Cardiac fibroblast (primary cell): ENCODE results near the gene KIR2DL4.

Source experiments
- DNase-seq, 2 donors: peaks; one replicate each; pipeline versions ENCODE4 v3.0.0 to v3.0.0-alpha.2; 2010; ENCODE audit warnings: low read depth in 2 of 2
- H3K4me3 ChIP-seq, 2 donors: replicated peaks in 1 of 2; 1 replicate in 1 of 2; 2 replicates in 1 of 2; pipeline ENCODE4 v1.5.1; 2011; ENCODE audit warnings: low read depth in 2 of 2, low read length in 2 of 2, mild to moderate bottlenecking in 2 of 2, moderate library complexity in 1 of 2
- TF ChIP-seq, protein P1 (sequence below): IDR thresholded peaks from one replicate; pipeline ENCODE4 v1.5.1; 2011; ENCODE audit warnings: low read depth, mild to moderate bottlenecking, low read length, inconsistent platforms

Gene KIR2DL4

DNA sequence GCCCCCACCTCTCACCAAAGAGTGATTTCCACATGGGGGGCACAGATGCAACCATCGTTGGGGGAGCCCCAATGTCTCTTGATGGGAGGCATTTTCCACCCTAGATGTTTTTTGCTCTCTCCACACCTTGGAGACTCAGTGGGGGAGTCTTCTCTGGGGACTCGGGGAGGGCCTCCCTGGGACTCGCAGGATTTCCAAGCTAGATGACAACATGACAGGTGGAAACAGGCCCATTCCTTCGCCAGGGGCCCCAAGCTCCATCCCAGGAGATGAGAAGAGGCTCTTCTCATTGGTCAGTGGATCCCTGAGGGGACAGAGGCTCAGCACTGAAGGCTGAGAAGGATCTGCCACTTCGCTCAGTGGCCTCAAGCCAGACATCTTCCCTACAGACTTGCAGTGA lies 12.7 kb upstream of the KIR2DL4 start:
- no peak overlapping the region for H3K4me3 ChIP-seq
- TF ChIP-seq, protein P1, sequence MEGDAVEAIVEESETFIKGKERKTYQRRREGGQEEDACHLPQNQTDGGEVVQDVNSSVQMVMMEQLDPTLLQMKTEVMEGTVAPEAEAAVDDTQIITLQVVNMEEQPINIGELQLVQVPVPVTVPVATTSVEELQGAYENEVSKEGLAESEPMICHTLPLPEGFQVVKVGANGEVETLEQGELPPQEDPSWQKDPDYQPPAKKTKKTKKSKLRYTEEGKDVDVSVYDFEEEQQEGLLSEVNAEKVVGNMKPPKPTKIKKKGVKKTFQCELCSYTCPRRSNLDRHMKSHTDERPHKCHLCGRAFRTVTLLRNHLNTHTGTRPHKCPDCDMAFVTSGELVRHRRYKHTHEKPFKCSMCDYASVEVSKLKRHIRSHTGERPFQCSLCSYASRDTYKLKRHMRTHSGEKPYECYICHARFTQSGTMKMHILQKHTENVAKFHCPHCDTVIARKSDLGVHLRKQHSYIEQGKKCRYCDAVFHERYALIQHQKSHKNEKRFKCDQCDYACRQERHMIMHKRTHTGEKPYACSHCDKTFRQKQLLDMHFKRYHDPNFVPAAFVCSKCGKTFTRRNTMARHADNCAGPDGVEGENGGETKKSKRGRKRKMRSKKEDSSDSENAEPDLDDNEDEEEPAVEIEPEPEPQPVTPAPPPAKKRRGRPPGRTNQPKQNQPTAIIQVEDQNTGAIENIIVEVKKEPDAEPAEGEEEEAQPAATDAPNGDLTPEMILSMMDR: no peak
- DNase-seq: no peak

DNA sequence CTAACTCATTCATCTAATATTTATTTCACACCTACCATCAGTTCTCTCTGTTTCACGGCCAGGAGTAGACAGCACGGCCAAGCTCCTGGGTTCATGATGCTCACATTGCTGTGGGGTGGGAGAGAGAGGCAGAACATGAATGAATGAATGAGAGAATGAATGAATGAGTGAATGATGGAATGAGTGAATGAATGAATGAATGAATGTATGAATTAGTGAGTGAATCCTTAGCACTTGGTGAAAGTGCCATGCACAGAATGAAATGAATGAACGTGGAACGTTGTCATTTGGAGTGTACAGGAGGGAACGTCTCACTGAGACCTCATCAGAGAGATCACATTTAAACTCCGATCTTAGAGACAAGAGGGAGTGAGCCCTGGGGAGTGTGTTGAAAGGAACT lies 11.9 kb upstream of the KIR2DL4 start:
- no peak overlapping the region for H3K4me3 ChIP-seq
- TF ChIP-seq, protein P1: no peak
- DNase-seq: no peak

DNA sequence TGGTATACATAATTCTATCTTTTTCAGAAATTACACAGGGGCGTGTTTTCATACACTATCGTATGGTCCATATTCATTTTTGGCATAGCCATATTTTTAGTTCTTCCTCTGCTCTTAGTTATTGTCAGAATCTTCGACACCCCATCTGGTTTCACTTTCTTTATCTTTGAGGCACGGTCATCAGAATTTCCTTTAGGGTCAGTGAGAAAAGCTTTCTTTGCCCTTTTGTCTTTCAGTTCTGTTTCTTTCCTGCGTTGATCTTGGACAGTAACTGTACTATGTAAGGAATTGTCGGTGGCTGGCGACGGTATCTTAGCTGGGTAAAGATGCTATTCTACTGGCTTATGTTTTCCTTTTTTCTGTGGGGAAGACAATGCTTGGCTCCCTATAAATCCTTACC lies 10.6 kb upstream of the KIR2DL4 start:
- DNase-seq: no peak
- TF ChIP-seq, protein P1: no peak
- H3K4me3 ChIP-seq: no peak overlapping the region

DNA sequence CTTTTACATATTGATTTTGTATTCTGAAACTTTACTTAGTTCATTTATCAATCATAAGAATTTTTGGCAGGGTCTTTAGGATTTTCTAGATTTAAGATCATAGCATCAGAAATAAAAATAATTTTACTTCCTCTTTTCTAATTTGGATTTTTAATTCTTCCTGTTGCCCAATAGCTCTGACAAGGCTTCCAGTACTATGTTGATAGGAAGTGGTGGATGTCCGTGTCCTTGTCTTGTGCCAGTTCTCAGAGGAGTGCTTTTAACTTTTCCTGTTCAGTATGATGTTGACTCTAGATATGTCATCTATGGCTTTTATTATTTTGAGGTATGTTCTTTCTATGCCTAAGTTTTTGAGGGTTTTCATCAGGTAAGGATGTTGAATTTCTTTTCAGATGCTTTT lies 7.7 kb upstream of the KIR2DL4 start:
- DNase-seq: no peak
- no peak overlapping the region for H3K4me3 ChIP-seq
- TF ChIP-seq, protein P1: no peak

DNA sequence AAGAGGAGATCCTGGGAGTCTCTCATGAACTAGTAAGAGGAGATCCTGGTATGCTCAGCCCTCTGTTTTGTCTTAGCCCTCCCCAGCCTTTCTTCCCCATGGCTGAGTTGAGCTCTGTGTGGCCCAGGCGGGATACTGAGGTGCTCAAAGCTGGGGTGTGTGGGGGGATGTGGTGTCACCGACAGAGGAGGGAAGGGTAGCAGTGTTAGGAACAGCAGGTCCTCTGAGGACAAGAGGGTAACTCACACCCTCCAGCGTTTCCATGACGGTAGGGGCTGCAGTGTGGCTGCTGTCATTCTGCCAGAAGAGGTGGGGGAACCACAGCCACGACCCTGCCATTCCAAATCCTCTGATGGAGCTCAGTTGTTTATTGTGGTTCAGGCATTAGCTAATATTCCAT lies 691 bp downstream of the KIR2DL4 start:
- DNase-seq: no peak
- TF ChIP-seq, protein P1: no peak
- H3K4me3 ChIP-seq: no peak overlapping the region

DNA sequence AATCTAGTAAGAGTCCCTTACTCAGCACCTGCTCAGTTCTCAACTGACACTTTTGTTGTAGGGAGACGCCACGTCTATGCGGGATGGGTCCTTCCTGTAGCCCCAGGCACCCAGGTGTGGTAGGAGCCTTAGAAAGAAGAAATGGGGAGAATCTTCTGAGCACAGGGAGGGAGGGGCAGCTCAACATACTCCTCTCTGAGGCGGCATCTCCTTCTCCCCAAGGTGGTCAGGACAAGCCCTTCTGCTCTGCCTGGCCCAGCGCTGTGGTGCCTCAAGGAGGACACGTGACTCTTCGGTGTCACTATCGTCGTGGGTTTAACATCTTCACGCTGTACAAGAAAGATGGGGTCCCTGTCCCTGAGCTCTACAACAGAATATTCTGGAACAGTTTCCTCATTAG lies 1.2 kb downstream of the KIR2DL4 start:
- H3K4me3 ChIP-seq: no peak overlapping the region
- DNase-seq: no peak
- TF ChIP-seq, protein P1: no peak
